Gastrocnemius medialis (tissue), 4 donors: ENCODE measurements around the gene KRTAP29-1. TPM values are rescaled to one million over a fixed set of nuclear protein-coding genes. Genes with fewer than 3 reads are reported as not detected.

Experiments used
- ATAC-seq, 2 donors: fragments of 150-250 bp; one replicate each; pipeline ENCODE4 v1.9.1; 2016
- DNase-seq, 2 donors: peaks; one replicate each; pipeline ENCODE4 v3.0.0-alpha.2; 2019
- H3K27ac ChIP-seq, 4 donors: fragments of 200-600 bp; sonication (generic); 1 replicate in 1 of 4; 2 replicates in 3 of 4; pipeline ENCODE4 v1.5.1; 2016 to 2018; ENCODE audit warnings: mild to moderate bottlenecking in 2 of 4, moderate library complexity in 1 of 4
- H3K27me3 ChIP-seq, 3 donors: fragments of 200-600 bp; sonication (generic) in 2 of 3; 1 replicate in 1 of 3; 2 replicates in 2 of 3; pipeline versions ENCODE4 v1.5.1 to v1.6.0; 2016 to 2019; ENCODE audit warnings: mild to moderate bottlenecking in 1 of 3, moderate library complexity in 1 of 3
- H3K36me3 ChIP-seq, 2 donors: fragments of 200-600 bp; sonication (generic) in 1 of 2; one replicate each; pipeline ENCODE4 v1.5.1; 2017 to 2018
- H3K4me1 ChIP-seq, 2 donors: fragments of 200-600 bp; sonication (generic) in 1 of 2; one replicate each; pipeline ENCODE4 v1.5.1; 2016 to 2017; ENCODE audit warnings: mild to moderate bottlenecking in 2 of 2
- H3K4me3 ChIP-seq, 4 donors: fragments of 200-600 bp; sonication (generic) in 3 of 4; 1 replicate in 1 of 4; 2 replicates in 3 of 4; pipeline ENCODE4 v1.5.1; 2016 to 2019; ENCODE audit warnings: mild to moderate bottlenecking in 2 of 4
- H3K9me3 ChIP-seq, 3 donors: fragments of 200-600 bp; sonication (generic) in 2 of 3; 1 replicate in 1 of 3; 2 replicates in 2 of 3; pipeline ENCODE4 v1.5.1; 2016 to 2019
- POLR2A ChIP-seq, 2 donors: fragments of 450-650 bp; IDR thresholded peaks; one replicate each; pipeline ENCODE4 v1.6.1; 2017; ENCODE audit warnings: antibody characterized with exemption in 2 of 2, mild to moderate bottlenecking in 2 of 2, moderate library complexity in 2 of 2
- in situ Hi-C, 4 donors: fragments of 200-750 bp; cut with MboI; loops; one replicate each; pipeline versions ENCODE4 v1.15.0 to v1.8.0; 2017; ENCODE audit warnings: low sequenced_read_pairs in 4 of 4
- intact Hi-C: fragments of 100-400 bp; cut with DNase I; formaldehyde crosslinking; loops from one replicate; pipeline ENCODE4 v1.15.1; 2023; ENCODE audit warnings: low total_unique reads
- total RNA-seq, 4 donors: library from RNA; depleted of rRNA; stranded (reverse); fragments of >200 nt; gene quantifications; one replicate each; pipeline versions ENCODE4 v1.1.0 to v1.2.3, GENCODE V29; 2016
- TF ChIP-seq, protein P1 (sequence below), 5 experiments: fragments of 450-650 bp in 3 of 5; fragments of 200-600 bp in 2 of 5; sonication (generic) in 2 of 5; IDR thresholded peaks in 4 of 5; conservative IDR thresholded peaks in 1 of 5; 1 replicate in 4 of 5; 2 replicates in 1 of 5; pipeline ENCODE4 v1.5.1; 2016 to 2019; ENCODE audit warnings: antibody characterized with exemption in 5 of 5, mild to moderate bottlenecking in 3 of 5, moderate library complexity in 3 of 5

Gene KRTAP29-1
- total RNA-seq, 4 donors from 2014 or later: not detected

DNA sequence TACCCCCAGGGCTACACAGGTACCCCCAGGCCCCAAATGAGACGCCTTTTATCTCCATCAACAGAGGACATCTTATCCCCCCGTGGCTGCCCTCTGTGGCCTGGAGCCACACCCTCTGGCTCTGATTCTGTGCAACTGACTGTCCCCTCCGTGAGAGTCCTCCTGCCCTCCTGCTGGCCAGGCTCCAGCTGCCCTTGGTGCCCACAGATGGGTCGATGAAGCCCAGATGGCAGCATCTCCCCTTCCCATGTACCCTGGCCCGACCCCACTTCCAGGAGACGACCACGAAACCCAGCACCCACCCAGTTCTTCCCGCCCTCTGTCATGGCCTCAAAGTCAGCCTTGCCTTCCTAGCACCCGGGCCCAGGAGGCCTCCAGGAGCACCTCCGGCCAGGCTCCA is 22.5 kb upstream of the KRTAP29-1 start:
- Histone ChIP-seq H3K27me3 (no peaks in the 10 kb centered on the region), H3K36me3 (no peaks in the 10 kb centered on the region), H3K4me3 (no peak overlapping the region), H3K9me3 (no peaks in the 10 kb centered on the region), H3K4me1 (no peaks in the 10 kb centered on the region), H3K27ac (no peak overlapping the region)
- DNase-seq: no peak
- intact Hi-C loops: no loop called here
- TF ChIP-seq POLR2A (IDR thresholded peaks at IDR 0.05): no peak
- TF ChIP-seq, protein P1, sequence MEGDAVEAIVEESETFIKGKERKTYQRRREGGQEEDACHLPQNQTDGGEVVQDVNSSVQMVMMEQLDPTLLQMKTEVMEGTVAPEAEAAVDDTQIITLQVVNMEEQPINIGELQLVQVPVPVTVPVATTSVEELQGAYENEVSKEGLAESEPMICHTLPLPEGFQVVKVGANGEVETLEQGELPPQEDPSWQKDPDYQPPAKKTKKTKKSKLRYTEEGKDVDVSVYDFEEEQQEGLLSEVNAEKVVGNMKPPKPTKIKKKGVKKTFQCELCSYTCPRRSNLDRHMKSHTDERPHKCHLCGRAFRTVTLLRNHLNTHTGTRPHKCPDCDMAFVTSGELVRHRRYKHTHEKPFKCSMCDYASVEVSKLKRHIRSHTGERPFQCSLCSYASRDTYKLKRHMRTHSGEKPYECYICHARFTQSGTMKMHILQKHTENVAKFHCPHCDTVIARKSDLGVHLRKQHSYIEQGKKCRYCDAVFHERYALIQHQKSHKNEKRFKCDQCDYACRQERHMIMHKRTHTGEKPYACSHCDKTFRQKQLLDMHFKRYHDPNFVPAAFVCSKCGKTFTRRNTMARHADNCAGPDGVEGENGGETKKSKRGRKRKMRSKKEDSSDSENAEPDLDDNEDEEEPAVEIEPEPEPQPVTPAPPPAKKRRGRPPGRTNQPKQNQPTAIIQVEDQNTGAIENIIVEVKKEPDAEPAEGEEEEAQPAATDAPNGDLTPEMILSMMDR (IDR thresholded peaks at IDR 0.05 in 4 of 5, conservative IDR thresholded peaks at IDR 0.05 in 1 of 5): no peak
- ATAC-seq: no peak
- in situ Hi-C loops: loop anchor here in 2 of 4 donors (10.0 kb wide), 1 partner anchor 420 kb away; no protein-coding TSS in a partner anchor

DNA sequence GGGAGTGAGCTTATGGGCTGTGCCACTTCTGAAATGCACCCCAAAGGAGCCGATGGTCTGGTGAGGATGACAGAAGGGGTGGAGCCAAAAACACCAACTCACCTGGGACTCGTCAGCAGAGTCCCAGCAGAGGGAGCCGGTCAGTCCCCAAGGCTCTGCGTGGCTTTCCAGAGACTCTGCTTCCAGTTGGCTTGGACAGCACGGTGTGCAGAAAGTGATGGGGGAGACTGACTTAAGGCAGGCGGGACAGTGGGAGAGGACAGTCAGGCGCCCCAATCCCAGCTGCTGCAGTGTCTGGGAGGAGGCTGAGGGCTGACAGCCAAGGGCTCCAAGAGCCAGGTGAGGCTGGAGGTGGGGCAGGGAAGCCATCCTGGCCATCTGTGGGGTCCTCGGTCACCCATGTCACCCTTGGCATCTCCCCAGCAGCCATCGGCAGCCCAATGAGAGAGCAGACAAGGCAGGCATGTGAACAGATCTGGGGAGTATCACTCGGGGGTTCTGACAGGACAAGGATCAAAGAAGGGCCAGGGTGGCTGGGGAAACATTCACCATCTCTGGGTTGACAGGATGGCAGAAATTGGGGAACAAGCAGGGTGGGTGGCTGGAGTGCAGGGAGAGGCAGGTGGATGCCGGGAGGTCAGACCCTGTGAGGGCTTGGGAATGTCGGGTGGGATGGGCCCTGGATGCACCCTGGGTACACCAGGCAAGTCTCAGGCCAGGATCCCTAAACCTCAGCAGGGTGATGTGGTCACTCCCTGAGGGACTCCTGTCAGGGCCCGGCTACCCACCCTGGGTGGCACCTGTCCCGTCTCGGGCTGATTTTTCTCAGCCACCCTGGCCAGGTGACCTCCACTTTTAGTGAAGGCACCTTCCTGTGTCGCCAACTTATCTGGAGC is 21.8 kb upstream of the KRTAP29-1 start:
- TF ChIP-seq, protein P1 (IDR thresholded peaks at IDR 0.05 in 4 of 5, conservative IDR thresholded peaks at IDR 0.05 in 1 of 5): no peak
- TF ChIP-seq POLR2A (IDR thresholded peaks at IDR 0.05): no peak
- H3K27ac ChIP-seq: no peak overlapping the region
- H3K9me3 ChIP-seq: peaks cover 0 to 4% (median 0%) of the 10 kb centered on the region in 3 donors
- H3K4me1 ChIP-seq: no peaks in the 10 kb centered on the region
- in situ Hi-C loops (loop anchor here in 3 of 4 donors (10.0 to 25.0 kb wide), 2 partner anchors 412 to 420 kb away; no protein-coding TSS in a partner anchor), intact Hi-C loops (loop anchor here (5.0 kb wide), 1 partner anchor 417 kb away; no protein-coding TSS in a partner anchor)
- H3K4me3 ChIP-seq: no peak overlapping the region
- peaks cover 0 to 3% (median 0%) of the 10 kb centered on the region in 3 donors for H3K27me3 ChIP-seq
- ATAC-seq (no peak), DNase-seq (no peak)
- H3K36me3 ChIP-seq: no peaks in the 10 kb centered on the region

DNA sequence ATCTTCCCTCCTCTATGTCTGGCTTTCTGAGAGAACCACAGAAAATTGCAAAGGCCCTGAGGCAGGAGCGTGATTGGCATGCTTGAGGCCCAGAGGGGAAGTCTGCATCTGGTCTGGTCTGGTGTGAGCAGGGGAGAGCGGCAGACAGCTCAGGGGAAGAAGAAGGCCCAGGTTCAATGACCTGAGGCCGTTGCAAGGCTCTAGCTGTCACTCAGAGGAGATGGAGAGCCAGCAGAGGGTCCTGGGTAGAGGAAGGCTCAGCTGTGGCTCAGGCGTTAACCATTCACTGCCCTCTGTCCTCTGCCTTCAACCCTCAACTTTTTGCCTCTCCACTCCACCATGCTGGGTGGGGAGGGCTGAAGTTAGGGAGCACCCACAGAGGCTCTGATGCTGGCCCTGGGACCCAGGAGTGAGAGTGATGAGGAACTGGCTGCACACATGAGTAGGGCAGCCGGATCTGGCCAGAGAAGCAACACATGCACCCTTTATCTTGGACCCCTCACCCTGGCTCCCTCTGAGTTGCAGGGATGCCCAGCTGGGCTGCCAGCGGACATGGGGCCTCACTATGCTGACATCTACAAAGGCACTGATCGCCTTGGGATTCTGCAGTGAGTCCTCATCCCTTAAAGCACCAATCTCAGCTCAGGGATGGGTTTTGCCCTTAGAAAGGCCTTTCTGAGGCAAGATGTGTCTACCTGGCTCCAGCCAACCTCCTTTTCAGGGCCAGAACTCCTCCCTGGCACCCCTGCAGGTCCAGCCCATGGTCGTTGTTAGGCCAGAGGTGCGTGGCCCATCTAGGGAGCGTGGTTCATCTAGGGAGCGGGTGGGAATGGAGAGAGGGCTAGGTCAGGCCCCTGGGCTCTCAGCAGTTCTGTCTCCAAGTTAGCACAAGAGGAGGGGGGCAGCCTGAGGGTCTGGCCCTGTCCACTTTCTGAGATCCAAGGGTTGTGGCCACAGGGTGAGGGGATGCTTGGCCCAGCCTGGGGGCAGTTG is 20.5 kb upstream of the KRTAP29-1 start:
- Histone ChIP-seq H3K36me3 (no peaks in the 10 kb centered on the region), H3K27me3 (peaks cover 0 to 5% (median 0%) of the 10 kb centered on the region in 3 donors), H3K4me1 (no peaks in the 10 kb centered on the region), H3K4me3 (no peak overlapping the region), H3K9me3 (peaks cover 0 to 4% (median 0%) of the 10 kb centered on the region in 3 donors), H3K27ac (no peak overlapping the region)
- no peak for ATAC-seq
- intact Hi-C loops (loop anchor here (5.0 kb wide), 1 partner anchor 416 kb away; no protein-coding TSS in a partner anchor), in situ Hi-C loops (loop anchor here in 3 of 4 donors (10.0 to 25.0 kb wide), 2 partner anchors 411 to 418 kb away; no protein-coding TSS in a partner anchor)
- DNase-seq: no peak
- TF ChIP-seq, protein P1 (IDR thresholded peaks at IDR 0.05 in 4 of 5, conservative IDR thresholded peaks at IDR 0.05 in 1 of 5): no peak
- TF ChIP-seq POLR2A (IDR thresholded peaks at IDR 0.05): no peak
